Stimulated activated CD4-positive, alpha-beta T cell treated with anti-CD3 and anti-CD28 coated beads, TNF-alpha, amount 100 ng/mL, for 4 hours (primary cell): ENCODE data around the gene BCCIP.
A peak's percentile ranks its signal among the peaks of the same experiment; 100 is the strongest.

ENCODE experiments used
- DNase-seq, 3 experiments: peaks; one replicate each; pipeline ENCODE4 v3.0.0-alpha.2; 2020; ENCODE audit warnings: low read depth in 3 of 3

The BCCIP gene

GRCh38 chr10:125822878-125823662, at the start of gene BCCIP, which contains the start of gene UROS:
Gene BCCIP (plus strand): TSS chr10:125823546. CDS start chr10:125823558, 12 bp downstream.
Gene UROS (minus strand): TSS chr10:125823258. CDS start chr10:125816499, 6,759 bp downstream.
- DNase-seq, result peak; percentile 77 to 87 (median 85)

GRCh38 chr10:125773687-125774543, 49.4 kb upstream of the BCCIP start:
- DNase-seq, result no peak

- no peak for DNase-seq
Observed at GRCh38 chr10:125774581-125775191, 48.7 kb upstream of the BCCIP start.

GRCh38 chr10:125775491-125776106, 47.7 kb upstream of the BCCIP start, which contains the start of gene MMP21:
Gene MMP21 (minus strand): TSS chr10:125775821. CDS start chr10:125775821, 0 bp downstream.
- DNase-seq, result no peak

- DNase-seq, result no peak
Observed at GRCh38 chr10:125777806-125778205, 45.5 kb upstream of the BCCIP start.

- DNase-seq, result no peak
Observed at GRCh38 chr10:125778556-125778955, 44.8 kb upstream of the BCCIP start.

- DNase-seq, result no peak
Observed at GRCh38 chr10:125779403-125780327, 43.7 kb upstream of the BCCIP start.

GRCh38 chr10:125781374-125781773, 42.0 kb upstream of the BCCIP start:
- DNase-seq, result no peak

- DNase-seq, result no peak
Observed at GRCh38 chr10:125782054-125782453, 41.3 kb upstream of the BCCIP start.

GRCh38 chr10:125782616-125783015, 40.7 kb upstream of the BCCIP start:
- no peak for DNase-seq

- DNase-seq, result no peak
Observed at GRCh38 chr10:125783408-125783807, 39.9 kb upstream of the BCCIP start.

- no peak for DNase-seq
Observed at GRCh38 chr10:125783957-125784356, 39.4 kb upstream of the BCCIP start.

- DNase-seq, result no peak
Observed at GRCh38 chr10:125785791-125786190, 37.6 kb upstream of the BCCIP start.

- DNase-seq, result no peak
Observed at GRCh38 chr10:125788156-125789034, 35.0 kb upstream of the BCCIP start.

- no peak for DNase-seq
Observed at GRCh38 chr10:125792342-125793300, 30.7 kb upstream of the BCCIP start.

GRCh38 chr10:125795128-125795527, 28.2 kb upstream of the BCCIP start:
- no peak for DNase-seq

GRCh38 chr10:125795637-125796190, 27.6 kb upstream of the BCCIP start:
- no peak for DNase-seq

GRCh38 chr10:125797424-125797823, 25.9 kb upstream of the BCCIP start:
- no peak for DNase-seq
